Measurements from ENCODE around the gene MAP1LC3A.
"Not testable (repeated sequence)": the region's sequence is repeated elsewhere in the genome, so short reads cannot be mapped to it uniquely, and the experiment has no call there.

- TF ChIP-seq CTCF (conservative IDR thresholded peaks at IDR 0.05 in 1 of 2, IDR thresholded peaks at IDR 0.05 in 1 of 2; ENCODE audit: extremely low read depth in 1 of 2, insufficient read depth in 1 of 2, low read depth in 1 of 2, low read length in 2 of 2); EZH2 (IDR thresholded peaks at IDR 0.05; ENCODE audit: borderline replicate concordance, low read length): not testable (repeated sequence)
Observed at GRCh38 chr20:34514034-34514433, 44.5 kb upstream of the MAP1LC3A start.

All from mammary epithelial cell (primary cell).